GM12864 (cell line): ENCODE results near the gene NEAT1.

Experiments
- DNase-seq: peaks from one replicate; pipeline ENCODE4 v3.0.0-alpha.2; 2011; ENCODE audit warnings: low read depth
- H3K4me3 ChIP-seq: 2 replicates; pipeline ENCODE4 v1.5.1; 2011; ENCODE audit warnings: mild to moderate bottlenecking, low read depth, low read length, control low read depth
- TF ChIP-seq, protein P1 (sequence below): IDR thresholded peaks from 2 replicates; pipeline ENCODE4 v1.5.1; 2011; ENCODE audit warnings: low read depth, mild to moderate bottlenecking, moderate library complexity, low read length, control low read depth, inconsistent platforms; ENCODE audit errors: missing control alignments

Gene NEAT1

DNA sequence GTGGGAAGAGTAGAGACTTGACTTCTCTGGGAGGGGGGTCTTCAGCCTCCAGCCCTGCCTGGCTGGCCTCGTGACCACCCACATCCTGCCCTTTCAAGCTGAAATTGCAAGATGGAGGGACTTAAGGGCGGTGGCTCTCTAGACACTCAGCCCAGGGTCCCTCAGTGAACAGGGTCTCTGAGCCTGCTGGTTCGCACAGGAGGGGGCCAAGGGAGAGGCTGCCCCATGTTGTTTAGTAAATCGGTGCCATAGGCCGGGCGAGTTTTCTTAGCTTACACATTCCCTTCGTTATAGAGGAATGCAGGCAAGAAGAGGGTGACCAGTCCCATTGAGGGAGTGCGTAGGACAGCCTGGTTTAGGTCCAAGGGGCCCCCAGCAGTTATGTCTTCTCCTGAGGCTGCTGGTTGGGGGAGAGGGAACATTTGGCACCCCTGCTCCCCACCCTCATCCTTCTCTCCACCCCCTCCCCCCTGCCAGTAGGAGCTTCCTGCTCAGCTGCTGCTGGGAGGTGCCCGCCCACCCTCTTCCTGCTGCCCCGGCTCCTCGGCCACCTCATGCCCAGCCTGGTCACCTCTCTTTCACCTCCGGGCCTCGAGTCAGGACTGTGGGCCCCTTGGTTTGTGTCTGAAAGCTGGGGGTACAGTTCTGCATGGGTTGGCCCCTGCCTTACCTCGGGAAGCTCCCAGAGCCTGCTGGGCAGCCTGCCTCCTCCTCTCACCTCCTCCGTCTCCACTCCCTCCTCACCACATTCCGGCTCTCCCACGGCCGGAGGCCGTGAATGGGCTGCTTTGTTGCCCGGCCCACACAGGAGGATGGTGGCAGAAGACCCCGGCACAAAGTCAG is 32.3 kb upstream of the NEAT1 start:
- TF ChIP-seq, protein P1, sequence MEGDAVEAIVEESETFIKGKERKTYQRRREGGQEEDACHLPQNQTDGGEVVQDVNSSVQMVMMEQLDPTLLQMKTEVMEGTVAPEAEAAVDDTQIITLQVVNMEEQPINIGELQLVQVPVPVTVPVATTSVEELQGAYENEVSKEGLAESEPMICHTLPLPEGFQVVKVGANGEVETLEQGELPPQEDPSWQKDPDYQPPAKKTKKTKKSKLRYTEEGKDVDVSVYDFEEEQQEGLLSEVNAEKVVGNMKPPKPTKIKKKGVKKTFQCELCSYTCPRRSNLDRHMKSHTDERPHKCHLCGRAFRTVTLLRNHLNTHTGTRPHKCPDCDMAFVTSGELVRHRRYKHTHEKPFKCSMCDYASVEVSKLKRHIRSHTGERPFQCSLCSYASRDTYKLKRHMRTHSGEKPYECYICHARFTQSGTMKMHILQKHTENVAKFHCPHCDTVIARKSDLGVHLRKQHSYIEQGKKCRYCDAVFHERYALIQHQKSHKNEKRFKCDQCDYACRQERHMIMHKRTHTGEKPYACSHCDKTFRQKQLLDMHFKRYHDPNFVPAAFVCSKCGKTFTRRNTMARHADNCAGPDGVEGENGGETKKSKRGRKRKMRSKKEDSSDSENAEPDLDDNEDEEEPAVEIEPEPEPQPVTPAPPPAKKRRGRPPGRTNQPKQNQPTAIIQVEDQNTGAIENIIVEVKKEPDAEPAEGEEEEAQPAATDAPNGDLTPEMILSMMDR, result no peak
- DNase-seq, result no peak
- H3K4me3 ChIP-seq, result no peak overlapping the region

DNA sequence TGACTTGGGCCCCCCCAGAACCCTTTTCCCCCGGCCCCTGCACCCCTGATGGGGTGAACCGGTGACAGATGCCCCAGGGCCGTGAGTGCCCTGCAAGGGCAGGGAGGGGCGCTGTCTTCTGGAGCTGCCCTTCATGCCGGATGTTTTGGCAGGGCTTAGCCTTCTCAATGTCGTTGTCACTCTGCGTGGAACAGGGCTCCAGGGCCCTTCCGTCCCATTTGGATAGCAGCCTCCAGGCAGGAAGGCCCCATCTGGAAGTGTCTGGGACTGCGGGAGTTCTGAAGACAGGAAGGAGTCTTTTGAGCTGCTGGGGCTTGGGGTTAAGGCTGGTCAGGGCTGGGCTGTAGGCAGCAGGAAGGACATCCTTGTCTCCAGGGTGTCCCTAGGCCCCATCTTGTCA is 31.6 kb upstream of the NEAT1 start:
- H3K4me3 ChIP-seq, result no peak overlapping the region
- TF ChIP-seq, protein P1, result no peak
- DNase-seq, result no peak

DNA sequence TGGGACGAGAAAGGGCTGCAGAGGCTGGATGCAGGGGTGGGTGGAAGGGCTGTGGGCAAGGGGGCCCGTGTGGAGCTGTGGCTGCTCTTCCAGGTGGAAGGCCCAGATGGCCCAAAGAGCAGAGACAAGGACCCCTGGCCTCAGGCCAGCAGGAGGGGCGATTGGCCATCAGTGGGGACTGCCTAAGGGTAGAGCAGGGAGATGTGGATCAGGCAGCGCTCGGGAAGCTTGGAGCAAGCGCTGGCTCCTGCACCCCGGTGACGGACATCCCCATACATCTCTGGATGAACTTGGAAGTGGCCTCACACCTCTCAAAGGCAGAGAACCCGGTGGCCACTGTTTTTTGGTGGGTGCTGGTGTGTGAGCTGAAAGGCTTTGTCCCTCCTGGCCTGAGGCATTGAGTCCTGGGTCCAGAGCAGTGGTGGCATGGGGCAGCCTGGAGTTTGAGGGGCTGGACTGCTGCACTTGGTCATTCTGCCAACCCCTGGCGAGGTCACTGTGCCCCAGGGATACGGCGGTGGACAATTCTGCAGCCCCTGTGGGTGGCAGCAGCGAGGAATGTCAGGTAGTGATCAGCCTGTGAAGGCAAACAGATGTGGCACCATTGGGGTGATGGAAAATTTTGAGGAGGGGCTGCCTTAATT is 30.3 kb upstream of the NEAT1 start:
- TF ChIP-seq, protein P1, result no peak
- H3K4me3 ChIP-seq, result no peak overlapping the region
- no peak for DNase-seq

DNA sequence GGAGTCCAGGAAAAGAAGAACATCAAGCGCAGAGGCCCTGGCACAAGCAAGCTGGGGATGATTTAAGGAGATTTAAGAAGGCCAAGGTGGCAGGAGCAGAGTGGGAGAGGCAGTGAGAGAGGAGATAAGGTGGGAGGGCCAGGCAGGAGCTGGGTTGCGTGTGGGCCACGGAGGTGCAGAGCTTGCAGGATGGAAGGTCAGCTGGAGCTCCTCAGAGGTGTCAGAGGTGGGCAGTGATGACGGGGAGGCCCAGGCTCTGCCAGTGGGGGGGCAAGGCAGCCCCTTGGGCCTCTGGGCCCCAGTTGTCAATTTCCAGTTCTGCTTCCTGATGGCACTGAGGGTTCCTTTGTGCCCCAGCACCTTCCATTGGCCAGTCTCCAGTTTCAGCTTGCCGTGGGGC is 29.7 kb upstream of the NEAT1 start:
- TF ChIP-seq, protein P1, result no peak
- no peak overlapping the region for H3K4me3 ChIP-seq
- no peak for DNase-seq

DNA sequence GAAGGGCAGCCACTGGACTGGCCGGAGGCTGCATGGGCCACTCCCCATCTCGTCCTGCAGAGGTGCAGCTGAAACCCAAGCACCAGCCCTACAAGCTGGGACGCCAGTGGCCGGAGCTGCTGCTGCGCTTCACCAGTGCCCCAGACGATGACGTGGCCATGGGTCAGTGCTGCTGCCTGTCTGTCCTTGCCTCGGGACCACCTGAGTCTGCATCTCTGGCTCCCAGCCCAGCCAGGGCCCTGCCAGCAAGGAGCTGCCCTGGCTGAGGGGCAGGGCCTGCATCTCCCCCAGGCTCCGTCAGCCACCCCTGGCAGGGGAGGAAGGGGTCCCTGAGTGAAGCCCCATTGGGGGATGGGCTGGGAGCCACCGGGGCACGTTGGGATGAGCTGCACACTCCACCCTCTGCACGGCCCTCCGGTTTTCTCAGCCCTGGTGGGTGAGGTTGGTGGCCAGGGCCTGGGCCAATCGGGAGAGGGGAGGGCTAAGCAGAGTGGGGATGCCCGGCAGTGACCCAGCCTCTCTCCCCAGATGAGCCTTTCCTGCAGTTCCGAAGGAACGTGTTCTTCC is 29.0 kb upstream of the NEAT1 start:
- H3K4me3 ChIP-seq, result no peak overlapping the region
- no peak for DNase-seq
- TF ChIP-seq, protein P1, result no peak

DNA sequence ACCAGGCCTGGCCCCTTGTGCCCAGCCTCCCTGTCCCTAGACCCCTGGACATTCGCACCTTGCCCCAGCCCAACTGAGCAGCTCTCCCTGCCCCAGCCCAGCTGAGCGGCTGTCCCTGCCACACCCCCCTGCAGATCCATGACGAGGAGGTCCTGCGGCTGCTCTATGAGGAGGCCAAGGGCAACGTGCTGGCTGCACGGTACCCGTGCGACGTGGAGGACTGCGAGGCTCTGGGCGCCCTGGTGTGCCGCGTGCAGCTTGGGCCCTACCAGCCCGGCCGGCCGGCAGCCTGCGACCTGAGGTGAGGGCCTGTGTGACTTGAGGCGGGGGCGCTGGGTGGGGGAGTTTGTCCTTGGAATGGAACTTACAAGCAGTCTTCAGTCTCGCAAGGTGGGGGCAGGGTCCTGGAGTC is 28.5 kb upstream of the NEAT1 start:
- DNase-seq, result no peak
- H3K4me3 ChIP-seq, result no peak overlapping the region
- TF ChIP-seq, protein P1, result no peak
